GM12891 (cell line): ENCODE results near the gene RPS6KA2.

Experiments used
- PAX5 ChIP-seq: IDR thresholded peaks from 2 replicates; pipeline ENCODE4 v1.6.1; 2011; ENCODE audit warnings: low read length, moderate library complexity, mild to moderate bottlenecking; ENCODE audit not compliant: insufficient read depth, severe bottlenecking
- POLR2A ChIP-seq: IDR thresholded peaks from 2 replicates; pipeline ENCODE4 v1.6.1; 2011; ENCODE audit warnings: low read depth, low read length, control low read depth
- POLR2AphosphoS5 ChIP-seq: IDR thresholded peaks from 2 replicates; pipeline ENCODE4 v1.6.1; 2011; ENCODE audit warnings: low read depth, low read length, control low read depth
- POU2F2 ChIP-seq: IDR thresholded peaks from 2 replicates; pipeline ENCODE4 v1.6.1; 2011; ENCODE audit warnings: low read depth, mild to moderate bottlenecking, control low read depth, low read length, moderate library complexity
- TAF1 ChIP-seq: IDR thresholded peaks from 2 replicates; pipeline ENCODE4 v1.6.1; 2011; ENCODE audit warnings: low read depth, low read length, control low read depth

- TF ChIP-seq POU2F2 = no peak
- TF ChIP-seq POLR2AphosphoS5 = no peak
- TF ChIP-seq POLR2A = no peak
- no peak for TF ChIP-seq PAX5
- TF ChIP-seq TAF1 = no peak
Observed at GRCh38 chr6:166377721-166378120, 249.3 kb downstream of the RPS6KA2 start.
